HCT116 (cell line): ENCODE measurements around the gene SORCS2. TPM values are rescaled to one million over a fixed set of nuclear protein-coding genes. Genes with fewer than 3 reads are reported as not detected.

Experiments used
- ATAC-seq: fragments of 200-7000 bp; cut with Tn5 transposase; 2 replicates; pipeline ENCODE4 v1.9.1; 2020; ENCODE audit warnings: mild to moderate bottlenecking, moderate library complexity
- BruUV-seq: library from RNA; stranded (reverse); fragments of 400-500 nt; replicated peaks from 2 replicates; lab custom pipeline; 2021; lab: Mats Ljungman, UMichigan
- CTCF ChIA-PET: fragments of 300-600 bp; sonication (Branson Sonifier 250); formaldehyde crosslinking; loops from one replicate; lab custom pipeline; 2021; ENCODE audit warnings: antibody characterized with exemption; lab: Charles Lee
- POLR2A ChIA-PET: fragments of 300-600, 350-600 bp; sonication (Branson Sonifier 250); formaldehyde crosslinking; loops from one replicate; lab custom pipeline; 2021; ENCODE audit warnings: antibody characterized with exemption; lab: Charles Lee
- RAD21 ChIA-PET, 2 experiments: fragments of 300-600 bp; sonication (Branson Sonifier 250); formaldehyde crosslinking; loops; one replicate each; lab custom pipeline; 2023; ENCODE audit warnings: low total read pairs in 2 of 2; ENCODE audit not compliant: uncharacterized antibody in 2 of 2, unreplicated experiment in 2 of 2, low non-redundant PET in 1 of 2; lab: Charles Lee
- DNase-seq: peaks from one replicate; pipeline ENCODE4 v3.0.0-alpha.2; 2010; ENCODE audit warnings: low read depth, low spot score
- H2AFZ ChIP-seq: fragments of 200-600 bp; shearing (Covaris generic), sonication (generic); 2 replicates; pipeline ENCODE4 v1.6.1; 2017; ENCODE audit warnings: low read depth, mixed run types, mixed read lengths, antibody characterized with exemption, low read length; ENCODE audit not compliant: poor library complexity, severe bottlenecking
- H3K27ac ChIP-seq: 2 replicates; pipeline ENCODE4 v1.5.1; 2012; ENCODE audit warnings: low read depth, low read length
- H3K27me3 ChIP-seq: fragments of 200-600 bp; sonication (generic); 2 replicates; pipeline ENCODE4 v1.6.1; 2016; ENCODE audit warnings: mixed run types, low read length, mixed read lengths; ENCODE audit not compliant: insufficient read depth
- H3K36me3 ChIP-seq, 2 experiments: fragments of 200-500 bp in 1 of 2; fragments of 200-600 bp in 1 of 2; sonication (Bioruptor generic) in 1 of 2; sonication (generic) in 1 of 2; 2 replicates each; pipeline versions ENCODE4 v1.5.1 to v1.6.1; 2014 to 2016; ENCODE audit warnings: low read length in 2 of 2, inconsistent platforms in 1 of 2, mixed read lengths in 1 of 2, mixed run types in 1 of 2; ENCODE audit not compliant: insufficient read depth in 2 of 2, control insufficient read depth in 1 of 2
- H3K4me1 ChIP-seq, 2 experiments: fragments of 200-600 bp in 1 of 2; sonication (generic) in 1 of 2; 2 replicates each; pipeline versions ENCODE4 v1.5.1 to v1.6.1; 2012 to 2017; ENCODE audit warnings: low read length in 2 of 2, inconsistent platforms in 1 of 2, mild to moderate bottlenecking in 1 of 2, mixed read lengths in 1 of 2, mixed run types in 1 of 2, moderate library complexity in 1 of 2; ENCODE audit not compliant: insufficient read depth in 2 of 2, control insufficient read depth in 1 of 2
- H3K4me2 ChIP-seq: fragments of 200-600 bp; sonication (generic); 2 replicates; pipeline ENCODE4 v1.6.1; 2017; ENCODE audit warnings: mixed run types, low read length, mixed read lengths
- H3K4me3 ChIP-seq, 2 experiments: fragments of 200-600 bp in 1 of 2; sonication (generic) in 1 of 2; replicated peaks in 1 of 2; 2 replicates each; pipeline ENCODE4 v1.5.1; 2011 to 2016; ENCODE audit warnings: low read length in 2 of 2, control low read depth in 1 of 2, low read depth in 1 of 2, mild to moderate bottlenecking in 1 of 2, mixed read lengths in 1 of 2, mixed run types in 1 of 2
- H3K79me2 ChIP-seq: fragments of 200-600 bp; sonication (generic); 2 replicates; pipeline ENCODE4 v1.6.1; 2017; ENCODE audit warnings: mild to moderate bottlenecking, mixed run types, low read length, moderate library complexity, mixed read lengths; ENCODE audit not compliant: insufficient read depth
- H3K9ac ChIP-seq: fragments of 200-600 bp; sonication (generic); 2 replicates; pipeline ENCODE4 v1.6.1; 2016; ENCODE audit warnings: low read length, mixed read lengths
- H3K9me2 ChIP-seq: fragments of 200-600 bp; sonication (generic), shearing (Covaris generic); 2 replicates; pipeline ENCODE4 v1.6.1; 2017; ENCODE audit warnings: mixed run types, mild to moderate bottlenecking, moderate library complexity; ENCODE audit not compliant: insufficient read depth
- H3K9me3 ChIP-seq, 2 experiments: fragments of 200-500 bp in 1 of 2; fragments of 200-600 bp in 1 of 2; sonication (Bioruptor generic) in 1 of 2; sonication (generic) in 1 of 2; 2 replicates each; pipeline ENCODE4 v1.6.1; 2014 to 2017; ENCODE audit warnings: low read length in 2 of 2, mixed read lengths in 2 of 2, inconsistent platforms in 1 of 2, low read depth in 1 of 2, mild to moderate bottlenecking in 1 of 2, mixed run types in 1 of 2, moderate library complexity in 1 of 2; ENCODE audit not compliant: control insufficient read depth in 1 of 2, insufficient read depth in 1 of 2
- H4K20me1 ChIP-seq: fragments of 200-600 bp; sonication (generic), shearing (Covaris generic); 2 replicates; pipeline ENCODE4 v1.6.1; 2017; ENCODE audit warnings: mixed run types, mild to moderate bottlenecking, moderate library complexity; ENCODE audit not compliant: insufficient read depth
- ATF3 ChIP-seq: IDR thresholded peaks from 2 replicates; pipeline ENCODE4 v1.6.1; 2012
- CBX3 ChIP-seq: IDR thresholded peaks from 2 replicates; pipeline ENCODE4 v1.6.1; 2012; ENCODE audit warnings: low read depth
- EGR1 ChIP-seq: IDR thresholded peaks from 2 replicates; pipeline ENCODE4 v1.6.1; 2012; ENCODE audit warnings: low read depth
- ELF1 ChIP-seq: IDR thresholded peaks from 2 replicates; pipeline ENCODE4 v1.6.1; 2012; ENCODE audit warnings: low read depth, borderline replicate concordance
- FOSL1 ChIP-seq: IDR thresholded peaks from 2 replicates; pipeline ENCODE4 v1.6.1; 2012; ENCODE audit warnings: low read depth
- JUND ChIP-seq: IDR thresholded peaks from 2 replicates; pipeline ENCODE4 v1.6.1; 2012
- MAX ChIP-seq: IDR thresholded peaks from 2 replicates; pipeline ENCODE4 v1.6.1; 2012
- POLR2A ChIP-seq: IDR thresholded peaks from 2 replicates; pipeline ENCODE4 v1.7.0; 2011; ENCODE audit warnings: borderline replicate concordance; ENCODE audit not compliant: insufficient read depth, insufficient read length; ENCODE audit errors: extremely low read depth
- POLR2AphosphoS5 ChIP-seq: IDR thresholded peaks from 2 replicates; pipeline ENCODE4 v1.6.1; 2011; ENCODE audit warnings: mild to moderate bottlenecking, low read depth, low read length, moderate library complexity
- RAD21 ChIP-seq: IDR thresholded peaks from 2 replicates; pipeline ENCODE4 v1.6.1; 2012; ENCODE audit warnings: low read depth, mild to moderate bottlenecking
- SIN3A ChIP-seq: IDR thresholded peaks from 2 replicates; pipeline ENCODE4 v1.6.1; 2012; ENCODE audit warnings: low read depth
- SP1 ChIP-seq: IDR thresholded peaks from 2 replicates; pipeline ENCODE4 v1.6.1; 2012; ENCODE audit warnings: low read depth
- SRF ChIP-seq: IDR thresholded peaks from 2 replicates; pipeline ENCODE4 v1.6.1; 2012; ENCODE audit warnings: low read depth
- TCF7L2 ChIP-seq: IDR thresholded peaks from 2 replicates; pipeline ENCODE4 v1.7.0; 2011; ENCODE audit warnings: borderline replicate concordance, inconsistent platforms; ENCODE audit not compliant: insufficient read depth, insufficient read length; ENCODE audit errors: extremely low read depth
- YY1 ChIP-seq: IDR thresholded peaks from 2 replicates; pipeline ENCODE4 v1.6.1; 2011; ENCODE audit warnings: low read length, low read depth, moderate library complexity, mild to moderate bottlenecking; ENCODE audit not compliant: insufficient replicate concordance; ENCODE audit errors: extremely low read depth
- ZFX ChIP-seq: fragments of 450-650 bp; IDR thresholded peaks from 2 replicates; pipeline ENCODE4 v1.6.1; 2017
- ZNF274 ChIP-seq: fragments of 200-500 bp; sonication (Bioruptor generic); IDR thresholded peaks from 2 replicates; pipeline ENCODE4 v1.6.1; 2014; ENCODE audit warnings: mild to moderate bottlenecking, low read depth, low read length, inconsistent platforms
- intact Hi-C: fragments of 100-400 bp; cut with micrococcal nuclease; formaldehyde crosslinking; loops from 2 replicates; pipeline ENCODE4 v1.10.0; 2022
- total RNA-seq: library from RNA; stranded (reverse); gene quantifications from one replicate; pipeline ENCODE4 v1.2.1, GENCODE V29; 2021; ENCODE audit not compliant: unreplicated experiment
- TF ChIP-seq, protein P1 (sequence below): IDR thresholded peaks from 2 replicates; pipeline ENCODE4 v1.6.1; 2012; ENCODE audit warnings: low read depth

SORCS2 gene
- total RNA-seq, 1 experiment from 2014 or later: 0.37 TPM

DNA sequence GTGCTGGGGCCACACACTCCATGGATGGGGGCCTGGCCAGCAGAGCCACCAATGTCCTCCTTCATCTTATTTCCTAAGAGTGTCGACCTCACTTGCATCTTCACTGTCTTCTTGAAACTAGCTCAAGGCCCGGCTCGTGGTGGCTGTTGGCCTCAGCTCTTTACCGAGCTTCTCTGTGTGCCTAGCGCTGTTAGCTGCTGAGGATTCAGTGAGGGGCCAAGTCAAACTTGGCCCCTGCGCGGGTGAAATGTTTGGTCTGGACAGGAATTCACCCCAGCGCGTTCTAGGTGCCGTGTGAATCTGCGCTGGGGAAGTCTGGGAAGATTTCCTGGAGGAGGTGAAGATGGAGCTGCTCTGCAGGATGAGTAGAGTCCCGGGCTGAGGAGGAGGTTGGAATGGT, 8.5 kb downstream of the SORCS2 start:
- intact Hi-C loops: no loop called here
- peaks cover 3 to 9% of the 10 kb centered on the region in 2 experiments; a peak in 3 of 4 replicates for H3K4me1 ChIP-seq
- ChIA-PET CTCF (no interaction called here), RAD21 (no interaction called here), POLR2A (no interaction called here)
- H2AFZ ChIP-seq: no peak overlapping the region
- H3K9me2 ChIP-seq: no peaks in the 10 kb centered on the region
- H3K4me3 ChIP-seq: no peak overlapping the region
- TF ChIP-seq SIN3A: no peak
- TF ChIP-seq ZNF274: no peak
- TF ChIP-seq ELF1: no peak
- TF ChIP-seq RAD21: no peak
- no peak for TF ChIP-seq POLR2A
- no peak for TF ChIP-seq YY1
- TF ChIP-seq EGR1: no peak
- TF ChIP-seq SRF: no peak
- TF ChIP-seq ATF3: no peak
- H4K20me1 ChIP-seq: no peaks in the 10 kb centered on the region
- no TSS peak for BruUV-seq
- H3K9me3 ChIP-seq: no peaks in the 10 kb centered on the region
- ATAC-seq (no peak), DNase-seq (no peak)
- H3K79me2 ChIP-seq: no peaks in the 10 kb centered on the region
- H3K36me3 ChIP-seq: no peaks in the 10 kb centered on the region
- no peak overlapping the region for H3K4me2 ChIP-seq
- H3K27ac ChIP-seq: no peak overlapping the region
- 0 out of 2 replicates have a peak, but pooled peaks cover 6% of the 10 kb centered on the region for H3K27me3 ChIP-seq
- H3K9ac ChIP-seq: no peak overlapping the region

DNA sequence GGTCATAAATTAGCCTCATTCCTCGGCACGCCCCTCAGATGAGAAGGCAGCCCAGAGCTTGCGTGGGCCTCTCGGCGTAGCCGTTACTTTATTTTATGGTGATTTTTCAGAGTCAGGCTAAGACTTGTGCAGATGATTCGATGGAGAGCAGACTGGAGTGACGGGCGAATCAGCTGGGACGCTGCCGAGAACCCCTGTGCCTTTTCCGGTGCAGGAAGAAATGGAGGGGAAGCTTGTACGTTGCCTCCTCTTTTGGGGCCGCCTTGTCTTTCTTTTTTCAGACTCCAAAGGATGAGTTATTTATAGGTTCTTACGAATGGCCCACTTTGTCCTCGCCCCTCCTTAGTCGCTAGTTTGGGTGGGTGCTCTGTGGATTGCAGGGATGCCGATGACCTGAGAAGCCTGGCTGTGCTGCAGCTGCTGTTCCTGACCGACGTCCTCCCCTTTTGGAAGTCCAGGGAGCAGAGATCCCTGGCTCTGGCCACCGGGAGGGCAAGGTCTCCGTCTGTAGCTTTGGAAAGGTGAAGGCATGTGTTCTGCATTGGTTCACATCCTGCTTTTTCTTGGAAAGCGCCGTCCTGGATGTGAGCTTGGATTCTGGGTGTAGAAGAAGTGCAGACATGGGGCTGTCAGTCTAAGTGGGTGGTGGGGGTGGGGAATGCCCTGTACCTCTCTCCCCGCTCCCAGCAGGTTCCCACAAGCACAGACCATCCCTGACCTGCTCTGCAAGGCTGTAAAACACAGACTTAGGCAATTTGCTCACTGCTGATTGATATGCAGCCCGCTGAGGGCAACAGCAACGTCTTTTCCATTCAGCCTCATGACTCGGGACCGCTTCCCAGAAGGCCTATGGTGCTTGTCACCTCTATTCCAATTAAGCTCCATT, 9.3 kb downstream of the SORCS2 start:
- no peak overlapping the region for H3K27ac ChIP-seq
- H3K36me3 ChIP-seq: no peaks in the 10 kb centered on the region
- peaks cover 11 to 18% of the 10 kb centered on the region in 2 experiments for H3K4me1 ChIP-seq
- POLR2A ChIA-PET: interaction anchor here (0.7 kb wide), 1 partner anchor 75 kb away, joined by 3 read pairs; no protein-coding TSS in a partner anchor
- no peaks in the 10 kb centered on the region for H3K9me3 ChIP-seq
- no peak overlapping the region for H3K4me3 ChIP-seq
- RAD21 ChIA-PET: no interaction called here
- no peak overlapping the region for H3K4me2 ChIP-seq
- DNase-seq (no peak), ATAC-seq (no peak)
- no peaks in the 10 kb centered on the region for H3K27me3 ChIP-seq
- no peaks in the 10 kb centered on the region for H3K9me2 ChIP-seq
- intact Hi-C loops: no loop called here
- no peaks in the 10 kb centered on the region for H3K79me2 ChIP-seq
- BruUV-seq: no TSS peak
- H4K20me1 ChIP-seq: no peaks in the 10 kb centered on the region
- H3K9ac ChIP-seq: no peak overlapping the region
- CTCF ChIA-PET: no interaction called here
- no peak overlapping the region for H2AFZ ChIP-seq
- no peak for TF ChIP-seq MAX
- no peak for TF ChIP-seq JUND
- TF ChIP-seq, protein P1, sequence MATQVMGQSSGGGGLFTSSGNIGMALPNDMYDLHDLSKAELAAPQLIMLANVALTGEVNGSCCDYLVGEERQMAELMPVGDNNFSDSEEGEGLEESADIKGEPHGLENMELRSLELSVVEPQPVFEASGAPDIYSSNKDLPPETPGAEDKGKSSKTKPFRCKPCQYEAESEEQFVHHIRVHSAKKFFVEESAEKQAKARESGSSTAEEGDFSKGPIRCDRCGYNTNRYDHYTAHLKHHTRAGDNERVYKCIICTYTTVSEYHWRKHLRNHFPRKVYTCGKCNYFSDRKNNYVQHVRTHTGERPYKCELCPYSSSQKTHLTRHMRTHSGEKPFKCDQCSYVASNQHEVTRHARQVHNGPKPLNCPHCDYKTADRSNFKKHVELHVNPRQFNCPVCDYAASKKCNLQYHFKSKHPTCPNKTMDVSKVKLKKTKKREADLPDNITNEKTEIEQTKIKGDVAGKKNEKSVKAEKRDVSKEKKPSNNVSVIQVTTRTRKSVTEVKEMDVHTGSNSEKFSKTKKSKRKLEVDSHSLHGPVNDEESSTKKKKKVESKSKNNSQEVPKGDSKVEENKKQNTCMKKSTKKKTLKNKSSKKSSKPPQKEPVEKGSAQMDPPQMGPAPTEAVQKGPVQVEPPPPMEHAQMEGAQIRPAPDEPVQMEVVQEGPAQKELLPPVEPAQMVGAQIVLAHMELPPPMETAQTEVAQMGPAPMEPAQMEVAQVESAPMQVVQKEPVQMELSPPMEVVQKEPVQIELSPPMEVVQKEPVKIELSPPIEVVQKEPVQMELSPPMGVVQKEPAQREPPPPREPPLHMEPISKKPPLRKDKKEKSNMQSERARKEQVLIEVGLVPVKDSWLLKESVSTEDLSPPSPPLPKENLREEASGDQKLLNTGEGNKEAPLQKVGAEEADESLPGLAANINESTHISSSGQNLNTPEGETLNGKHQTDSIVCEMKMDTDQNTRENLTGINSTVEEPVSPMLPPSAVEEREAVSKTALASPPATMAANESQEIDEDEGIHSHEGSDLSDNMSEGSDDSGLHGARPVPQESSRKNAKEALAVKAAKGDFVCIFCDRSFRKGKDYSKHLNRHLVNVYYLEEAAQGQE: no peak
- no peak for TF ChIP-seq CBX3
- no peak for TF ChIP-seq ZFX
- no peak for TF ChIP-seq TCF7L2
- TF ChIP-seq FOSL1: no peak
- TF ChIP-seq SIN3A: no peak
- no peak for TF ChIP-seq YY1
- no peak for TF ChIP-seq SP1
- no peak for TF ChIP-seq POLR2AphosphoS5
- TF ChIP-seq ELF1: no peak
